Suprapubic skin (tissue), 2 donors: ENCODE measurements around the gene SLC36A1.

Source experiments
- EP300 ChIP-seq: sonication (generic); formaldehyde crosslinking; IDR thresholded peaks from one replicate; pipeline ENCODE4 v1.6.1; 2017; ENCODE audit warnings: antibody characterized with exemption
- POLR2A ChIP-seq, 2 donors: fragments of 450-650 bp; IDR thresholded peaks; one replicate each; pipeline ENCODE4 v1.6.1; 2017; ENCODE audit warnings: antibody characterized with exemption in 2 of 2, mild to moderate bottlenecking in 2 of 2, moderate library complexity in 2 of 2

DNA sequence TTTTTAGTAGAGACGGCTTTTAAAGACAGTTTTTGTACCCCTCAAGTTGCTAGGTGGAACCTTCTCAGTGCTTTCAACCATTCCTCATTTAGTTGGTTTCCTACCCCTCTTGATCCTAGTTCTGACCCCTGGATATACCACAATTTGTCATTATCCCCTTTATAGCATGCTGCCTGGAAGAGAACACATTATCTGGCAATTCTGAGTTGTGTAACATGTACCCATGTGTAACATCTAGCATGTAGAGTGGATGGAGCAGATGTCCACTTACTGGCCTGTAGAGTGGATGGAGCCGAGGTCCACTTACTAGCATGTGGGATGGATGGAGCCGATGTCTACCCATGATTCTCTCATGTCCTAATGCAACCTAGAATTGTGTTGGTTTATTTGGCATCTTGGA lies 7.5 kb downstream of the SLC36A1 start:
- TF ChIP-seq POLR2A (IDR thresholded peaks at IDR 0.05) (no peak), EP300 (no peak)
